Epidermal melanocyte (primary cell): Measurements from ENCODE around the gene ELK3.

Experiments used
- DNase-seq: peaks from one replicate; pipeline ENCODE4 v3.0.0; 2011; ENCODE audit warnings: low spot score; ENCODE audit not compliant: insufficient read length

Gene ELK3

GRCh38 chr12:96187956-96188355, 6.2 kb upstream of the ELK3 start:
- no peak for DNase-seq

- DNase-seq: no peak
Observed at GRCh38 chr12:96189781-96190180, 4.4 kb upstream of the ELK3 start.

- no peak for DNase-seq
Observed at GRCh38 chr12:96190413-96191108, 3.6 kb upstream of the ELK3 start.

GRCh38 chr12:96192926-96193573, 1.1 kb upstream of the ELK3 start:
- DNase-seq: no peak

- DNase-seq: no peak
Observed at GRCh38 chr12:96194576-96194889, 358 bp downstream of the ELK3 start.

GRCh38 chr12:96194971-96195844, 1.0 kb downstream of the ELK3 start:
- DNase-seq: peak; percentile 79

- no peak for DNase-seq
Observed at GRCh38 chr12:96195845-96196451, 1.8 kb downstream of the ELK3 start.

- no peak for DNase-seq
Observed at GRCh38 chr12:96196781-96197180, 2.6 kb downstream of the ELK3 start.

- no peak for DNase-seq
Observed at GRCh38 chr12:96197503-96198272, 3.5 kb downstream of the ELK3 start.

- DNase-seq: no peak
Observed at GRCh38 chr12:96198965-96199364, 4.8 kb downstream of the ELK3 start.

- DNase-seq: no peak
Observed at GRCh38 chr12:96199464-96199863, 5.3 kb downstream of the ELK3 start.

GRCh38 chr12:96201272-96202227, 7.4 kb downstream of the ELK3 start:
- no peak for DNase-seq

- no peak for DNase-seq
Observed at GRCh38 chr12:96204381-96204780, 10.2 kb downstream of the ELK3 start.

- no peak for DNase-seq
Observed at GRCh38 chr12:96205908-96206307, 11.7 kb downstream of the ELK3 start.

GRCh38 chr12:96206936-96207662, 12.9 kb downstream of the ELK3 start:
- no peak for DNase-seq

- DNase-seq: no peak
Observed at GRCh38 chr12:96208346-96208745, 14.2 kb downstream of the ELK3 start.

GRCh38 chr12:96208801-96209549, 14.8 kb downstream of the ELK3 start:
- DNase-seq: no peak

- DNase-seq: no peak
Observed at GRCh38 chr12:96210376-96211055, 16.3 kb downstream of the ELK3 start.
